ENCODE results near the gene PCIF1. TPM values are rescaled to one million over a fixed set of nuclear protein-coding genes. Genes with fewer than 3 reads are reported as not detected.
"Not testable (repeated sequence)": the region's sequence is repeated elsewhere in the genome, so short reads cannot be mapped to it uniquely, and the experiment has no call there.

PCIF1 gene
- total RNA-seq, 1 donor from 2014 or later: 18.3 TPM

- DNase-seq (ENCODE audit: low read depth): no peak
- TF ChIP-seq CTCF (conservative IDR thresholded peaks at IDR 0.05; ENCODE audit: low read depth, low read length): no peak
- H3K4me3 ChIP-seq (ENCODE audit: low read depth, low read length): no peak overlapping the region
Observed at GRCh38 chr20:45983279-45983743, 48.8 kb downstream of the PCIF1 start.

- peak; percentile 32 for TF ChIP-seq CTCF (conservative IDR thresholded peaks at IDR 0.05; ENCODE audit: low read depth, low read length)
- DNase-seq (ENCODE audit: low read depth): no peak
- no peak overlapping the region for H3K4me3 ChIP-seq (ENCODE audit: low read depth, low read length)
Observed at GRCh38 chr20:45985573-45985972, 51.1 kb downstream of the PCIF1 start.

- DNase-seq (ENCODE audit: low read depth): no peak
- peak; percentile 88 for TF ChIP-seq CTCF (conservative IDR thresholded peaks at IDR 0.05; ENCODE audit: low read depth, low read length)
- H3K4me3 ChIP-seq (ENCODE audit: low read depth, low read length): no peak overlapping the region
Observed at GRCh38 chr20:45987108-45987780, 52.8 kb downstream of the PCIF1 start.

GRCh38 chr20:45988830-45989229, 54.3 kb downstream of the PCIF1 start:
- not testable (repeated sequence) for H3K4me3 ChIP-seq (ENCODE audit: low read depth, low read length); DNase-seq (ENCODE audit: low read depth)

- no peak for TF ChIP-seq CTCF (conservative IDR thresholded peaks at IDR 0.05; ENCODE audit: low read depth, low read length)
- no peak overlapping the region for H3K4me3 ChIP-seq (ENCODE audit: low read depth, low read length)
- DNase-seq (ENCODE audit: low read depth): no peak
Observed at GRCh38 chr20:45991616-45992015, 57.1 kb downstream of the PCIF1 start.

- DNase-seq (ENCODE audit: low read depth): peak; percentile 20
- no peak overlapping the region for H3K4me3 ChIP-seq (ENCODE audit: low read depth, low read length)
- no peak for TF ChIP-seq CTCF (conservative IDR thresholded peaks at IDR 0.05; ENCODE audit: low read depth, low read length)
Observed at GRCh38 chr20:45993197-45993951, 58.9 kb downstream of the PCIF1 start.

- no peak for TF ChIP-seq CTCF (conservative IDR thresholded peaks at IDR 0.05; ENCODE audit: low read depth, low read length)
- no peak for DNase-seq (ENCODE audit: low read depth)
- H3K4me3 ChIP-seq (ENCODE audit: low read depth, low read length): no peak overlapping the region
Observed at GRCh38 chr20:45994761-45995493, 60.4 kb downstream of the PCIF1 start.

GRCh38 chr20:45995495-45996097, 61.1 kb downstream of the PCIF1 start:
- not testable (repeated sequence) for H3K4me3 ChIP-seq (ENCODE audit: low read depth, low read length); DNase-seq (ENCODE audit: low read depth)
